ENCODE data around the gene EFNB2. TPM values are rescaled to one million over a fixed set of nuclear protein-coding genes. Genes with fewer than 3 reads are reported as not detected.

Gene EFNB2
- polyA plus RNA-seq, 3 donors: not detected

DNA sequence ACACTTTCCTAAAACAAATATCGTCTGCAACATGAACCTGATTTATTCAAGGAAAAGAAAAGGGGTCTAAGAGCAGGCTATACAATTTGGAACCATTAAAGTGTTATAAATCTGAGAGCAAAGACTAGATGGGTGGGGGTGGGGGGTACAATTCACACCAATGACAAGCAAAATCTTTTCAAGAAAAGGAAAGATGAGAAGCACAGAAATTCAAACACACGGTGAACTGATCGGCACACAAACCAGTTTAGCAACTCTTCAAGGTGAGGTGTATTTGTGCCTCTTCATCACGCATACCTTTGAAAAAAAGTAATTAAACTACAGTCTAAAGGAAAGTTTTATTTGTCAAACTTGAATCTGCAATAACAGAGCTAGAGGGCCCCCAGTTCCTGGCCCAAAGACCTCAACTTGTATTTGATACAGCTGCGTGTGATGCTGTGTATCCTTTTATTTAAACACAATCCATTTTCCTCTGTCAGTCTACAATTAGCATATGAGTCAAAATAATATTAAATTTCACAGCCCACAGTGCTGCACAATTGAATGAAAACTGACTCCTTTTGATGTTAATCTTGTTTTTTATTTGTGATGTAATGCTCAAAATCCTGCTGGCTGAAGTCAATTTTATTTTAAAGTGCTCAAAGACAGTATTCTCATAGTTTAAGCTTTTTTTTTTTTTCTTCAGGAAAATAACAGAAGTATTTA lies 14.2 kb downstream of the EFNB2 start:
- peaks cover 5 to 14% of the 10 kb centered on the region in 2 donors for H3K27me3 ChIP-seq (ENCODE audit: control insufficient read depth in 2 of 2, insufficient read depth in 2 of 2, low read length in 2 of 2)
- H2AFZ ChIP-seq (ENCODE audit: insufficient read depth, low read depth, low read length, poor library complexity, severe bottlenecking): no peak overlapping the region
- H3K36me3 ChIP-seq (replicated peaks in 1 of 2; ENCODE audit: control insufficient read depth in 1 of 2, insufficient read depth in 2 of 2, low read length in 2 of 2): no peaks in the 10 kb centered on the region
- no peak overlapping the region for H3K4me3 ChIP-seq (replicated peaks in 1 of 3; ENCODE audit: low read depth in 2 of 3, low read length in 3 of 3)
- no peak overlapping the region for H3K4me3 Mint-ChIP-seq
- no peaks in the 10 kb centered on the region for H3K79me2 ChIP-seq (ENCODE audit: insufficient read depth, low read length)
- H3K4me1 Mint-ChIP-seq: no peaks in the 10 kb centered on the region
- H3K4me2 ChIP-seq (replicated peaks; ENCODE audit: extremely low read depth, low read length, poor library complexity, severe bottlenecking): no peak overlapping the region
- no peaks in the 10 kb centered on the region for H3K4me1 ChIP-seq (ENCODE audit: control insufficient read depth in 1 of 2, insufficient read depth in 2 of 2, low read length in 2 of 2)
- no peaks in the 10 kb centered on the region for H3K36me3 Mint-ChIP-seq
- TF ChIP-seq CTCF (IDR thresholded peaks at IDR 0.05): no peak
- H3K9me3 ChIP-seq (replicated peaks in 1 of 2; ENCODE audit: control insufficient read depth in 1 of 2, insufficient read depth in 1 of 2, low read length in 2 of 2): no peaks in the 10 kb centered on the region
- no peak overlapping the region for H3K27ac ChIP-seq (ENCODE audit: low read depth in 1 of 2, low read length in 2 of 2)
- no peak for DNase-seq
- no peaks in the 10 kb centered on the region for H4K20me1 ChIP-seq (ENCODE audit: insufficient read depth, low read length)
- peaks cover 3 to 32% (median 12%) of the 10 kb centered on the region in 3 donors for H3K27me3 Mint-ChIP-seq (ENCODE audit: low read depth in 3 of 3)
- H3K9me3 Mint-ChIP-seq: no peaks in the 10 kb centered on the region
- intact Hi-C loops (cut with micrococcal nuclease): no loop called here
- no peak overlapping the region for H3K27ac Mint-ChIP-seq
- H3K9ac ChIP-seq (ENCODE audit: insufficient read depth, low read length, poor library complexity, severe bottlenecking): no peak overlapping the region
- WGBS (ENCODE audit: insufficient coverage): no CpG with 5 or more reads among the region's 5 CpGs

DNA sequence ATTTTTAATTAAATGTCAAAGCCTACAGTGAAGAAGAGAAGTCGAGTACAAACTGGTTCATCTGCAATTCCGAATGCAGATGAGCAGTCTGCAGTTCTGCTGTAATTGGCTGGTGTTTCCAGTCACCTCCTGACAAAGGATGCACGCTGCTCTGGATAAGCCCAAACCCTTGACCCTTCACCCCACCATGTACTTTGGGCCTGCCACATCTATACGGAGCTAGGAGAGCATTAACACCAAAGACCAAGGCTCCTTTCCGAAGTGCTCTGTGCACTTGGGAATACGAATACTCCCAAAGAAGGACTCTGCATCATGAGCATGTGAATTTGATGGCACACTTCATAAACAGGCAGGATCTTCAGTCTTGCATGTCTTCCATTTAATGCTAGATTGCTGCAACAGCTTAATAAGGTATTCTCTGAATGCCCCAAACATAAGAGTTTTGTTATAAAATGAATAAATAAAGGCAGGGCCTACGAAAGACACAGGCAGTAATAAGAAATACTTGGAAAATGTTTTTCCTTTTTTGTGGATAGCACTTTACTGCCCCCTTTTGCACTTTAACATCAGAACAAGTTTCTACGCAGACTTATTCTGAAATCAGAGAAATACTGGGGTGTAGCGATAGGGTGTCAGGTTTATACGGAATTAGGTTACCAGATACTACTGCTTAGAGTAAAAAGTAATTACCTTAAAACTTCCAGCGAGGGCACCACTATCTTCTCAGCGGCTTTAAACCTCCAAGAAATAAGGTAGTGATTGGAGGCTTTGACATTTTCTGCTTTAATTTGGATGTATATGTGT lies 15.0 kb downstream of the EFNB2 start:
- no peak overlapping the region for H3K9ac ChIP-seq (ENCODE audit: insufficient read depth, low read length, poor library complexity, severe bottlenecking)
- H3K4me2 ChIP-seq (replicated peaks; ENCODE audit: extremely low read depth, low read length, poor library complexity, severe bottlenecking): no peak overlapping the region
- no peak overlapping the region for H3K4me3 Mint-ChIP-seq
- H3K4me1 Mint-ChIP-seq: no peaks in the 10 kb centered on the region
- H3K27me3 ChIP-seq (ENCODE audit: control insufficient read depth in 2 of 2, insufficient read depth in 2 of 2, low read length in 2 of 2): peaks cover 5 to 13% of the 10 kb centered on the region in 2 donors
- H3K9me3 Mint-ChIP-seq: no peaks in the 10 kb centered on the region
- no peak overlapping the region for H2AFZ ChIP-seq (ENCODE audit: insufficient read depth, low read depth, low read length, poor library complexity, severe bottlenecking)
- intact Hi-C loops (cut with micrococcal nuclease): no loop called here
- no peak overlapping the region for H3K27ac Mint-ChIP-seq
- H3K4me1 ChIP-seq (ENCODE audit: control insufficient read depth in 1 of 2, insufficient read depth in 2 of 2, low read length in 2 of 2): no peaks in the 10 kb centered on the region
- DNase-seq: no peak
- no peaks in the 10 kb centered on the region for H3K79me2 ChIP-seq (ENCODE audit: insufficient read depth, low read length)
- no peak overlapping the region for H3K27ac ChIP-seq (ENCODE audit: low read depth in 1 of 2, low read length in 2 of 2)
- no peaks in the 10 kb centered on the region for H4K20me1 ChIP-seq (ENCODE audit: insufficient read depth, low read length)
- no peak for TF ChIP-seq CTCF (IDR thresholded peaks at IDR 0.05)
- no peaks in the 10 kb centered on the region for H3K9me3 ChIP-seq (replicated peaks in 1 of 2; ENCODE audit: control insufficient read depth in 1 of 2, insufficient read depth in 1 of 2, low read length in 2 of 2)
- H3K36me3 Mint-ChIP-seq: no peaks in the 10 kb centered on the region
- H3K4me3 ChIP-seq (replicated peaks in 1 of 3; ENCODE audit: low read depth in 2 of 3, low read length in 3 of 3): no peak overlapping the region
- WGBS (ENCODE audit: insufficient coverage): 94% methylated on average over 3 of the region's 12 CpGs
- peaks cover 3 to 28% (median 14%) of the 10 kb centered on the region in 3 donors for H3K27me3 Mint-ChIP-seq (ENCODE audit: low read depth in 3 of 3)
- no peaks in the 10 kb centered on the region for H3K36me3 ChIP-seq (replicated peaks in 1 of 2; ENCODE audit: control insufficient read depth in 1 of 2, insufficient read depth in 2 of 2, low read length in 2 of 2)

All from CD14-positive monocyte (primary cell).